Measurements from ENCODE around the gene PDK4.

DNA sequence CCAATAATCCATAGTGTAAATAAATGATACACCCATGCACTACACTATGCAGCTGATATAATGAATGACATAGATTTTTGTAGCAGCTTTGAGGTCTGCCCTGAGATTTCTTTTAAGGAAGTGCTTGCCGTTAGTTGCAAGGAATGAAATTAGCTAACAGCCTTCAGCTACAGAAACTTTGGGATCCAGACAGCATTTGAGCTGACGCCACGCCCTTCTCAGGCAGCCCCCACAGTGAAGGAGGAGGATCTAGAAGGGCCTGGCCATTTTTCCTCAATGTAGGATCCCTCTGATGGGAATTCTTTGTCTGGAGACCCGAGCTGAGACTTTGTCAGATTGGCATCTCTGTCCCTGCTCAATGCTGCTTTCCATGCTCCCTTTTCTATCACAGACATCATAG is 6.1 kb upstream of the PDK4 start:
- TF ChIP-seq, protein P1, sequence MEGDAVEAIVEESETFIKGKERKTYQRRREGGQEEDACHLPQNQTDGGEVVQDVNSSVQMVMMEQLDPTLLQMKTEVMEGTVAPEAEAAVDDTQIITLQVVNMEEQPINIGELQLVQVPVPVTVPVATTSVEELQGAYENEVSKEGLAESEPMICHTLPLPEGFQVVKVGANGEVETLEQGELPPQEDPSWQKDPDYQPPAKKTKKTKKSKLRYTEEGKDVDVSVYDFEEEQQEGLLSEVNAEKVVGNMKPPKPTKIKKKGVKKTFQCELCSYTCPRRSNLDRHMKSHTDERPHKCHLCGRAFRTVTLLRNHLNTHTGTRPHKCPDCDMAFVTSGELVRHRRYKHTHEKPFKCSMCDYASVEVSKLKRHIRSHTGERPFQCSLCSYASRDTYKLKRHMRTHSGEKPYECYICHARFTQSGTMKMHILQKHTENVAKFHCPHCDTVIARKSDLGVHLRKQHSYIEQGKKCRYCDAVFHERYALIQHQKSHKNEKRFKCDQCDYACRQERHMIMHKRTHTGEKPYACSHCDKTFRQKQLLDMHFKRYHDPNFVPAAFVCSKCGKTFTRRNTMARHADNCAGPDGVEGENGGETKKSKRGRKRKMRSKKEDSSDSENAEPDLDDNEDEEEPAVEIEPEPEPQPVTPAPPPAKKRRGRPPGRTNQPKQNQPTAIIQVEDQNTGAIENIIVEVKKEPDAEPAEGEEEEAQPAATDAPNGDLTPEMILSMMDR (IDR thresholded peaks at IDR 0.05): no peak
- TF ChIP-seq POLR2A (IDR thresholded peaks at IDR 0.05): peak; percentile 15
